NCI-H748 (cell line): ENCODE data around the gene PABPN1L.

Source experiments
- DNase-seq: peaks from one replicate; lab custom pipeline; 2025; ENCODE audit not compliant: unreplicated experiment; lab: John Stamatoyannopoulos, UW

Gene PABPN1L, protein sequence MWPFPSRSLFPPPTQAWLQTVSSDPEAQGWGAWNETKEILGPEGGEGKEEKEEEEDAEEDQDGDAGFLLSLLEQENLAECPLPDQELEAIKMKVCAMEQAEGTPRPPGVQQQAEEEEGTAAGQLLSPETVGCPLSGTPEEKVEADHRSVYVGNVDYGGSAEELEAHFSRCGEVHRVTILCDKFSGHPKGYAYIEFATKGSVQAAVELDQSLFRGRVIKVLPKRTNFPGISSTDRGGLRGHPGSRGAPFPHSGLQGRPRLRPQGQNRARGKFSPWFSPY

DNA sequence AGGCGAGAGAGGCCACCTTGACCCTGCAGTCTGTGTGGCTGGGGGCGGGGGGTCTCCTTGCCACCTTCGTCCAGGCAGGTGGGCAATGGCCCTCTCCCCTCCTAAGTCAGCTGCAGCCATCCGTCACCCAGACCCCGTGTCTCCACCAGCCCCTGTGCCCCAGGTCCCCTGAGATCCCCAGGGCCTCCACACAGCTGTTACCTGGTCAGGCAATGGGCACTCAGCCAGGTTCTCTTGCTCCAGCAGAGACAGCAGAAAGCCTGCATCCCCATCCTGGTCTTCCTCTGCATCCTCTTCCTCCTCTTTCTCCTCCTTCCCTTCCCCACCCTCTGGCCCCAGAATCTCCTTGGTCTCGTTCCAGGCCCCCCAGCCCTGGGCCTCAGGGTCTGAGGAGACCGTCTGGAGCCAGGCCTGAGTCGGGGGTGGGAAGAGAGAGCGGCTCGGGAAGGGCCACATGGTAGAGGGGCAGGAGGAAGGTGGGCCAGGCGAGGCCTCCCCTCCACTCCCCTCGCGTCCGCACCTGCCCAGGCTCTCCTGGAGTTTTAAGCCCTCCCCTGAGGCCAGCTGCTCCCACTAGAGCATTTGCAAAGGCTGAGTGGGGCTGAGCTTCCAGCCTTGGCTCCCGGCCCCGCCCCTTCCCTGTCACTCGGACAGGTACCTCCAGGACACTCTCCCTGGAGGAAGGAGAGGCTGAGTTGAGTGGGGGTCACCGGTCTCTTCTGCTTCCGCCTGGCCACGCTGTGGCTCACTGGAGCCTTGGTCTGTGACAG is at the start of gene PABPN1L:
PABPN1L (minus strand) TSS at position 510 of the 770 bp plus-strand sequence; CDS start at position 456, 54 bp downstream.
- DNase-seq = no peak

DNA sequence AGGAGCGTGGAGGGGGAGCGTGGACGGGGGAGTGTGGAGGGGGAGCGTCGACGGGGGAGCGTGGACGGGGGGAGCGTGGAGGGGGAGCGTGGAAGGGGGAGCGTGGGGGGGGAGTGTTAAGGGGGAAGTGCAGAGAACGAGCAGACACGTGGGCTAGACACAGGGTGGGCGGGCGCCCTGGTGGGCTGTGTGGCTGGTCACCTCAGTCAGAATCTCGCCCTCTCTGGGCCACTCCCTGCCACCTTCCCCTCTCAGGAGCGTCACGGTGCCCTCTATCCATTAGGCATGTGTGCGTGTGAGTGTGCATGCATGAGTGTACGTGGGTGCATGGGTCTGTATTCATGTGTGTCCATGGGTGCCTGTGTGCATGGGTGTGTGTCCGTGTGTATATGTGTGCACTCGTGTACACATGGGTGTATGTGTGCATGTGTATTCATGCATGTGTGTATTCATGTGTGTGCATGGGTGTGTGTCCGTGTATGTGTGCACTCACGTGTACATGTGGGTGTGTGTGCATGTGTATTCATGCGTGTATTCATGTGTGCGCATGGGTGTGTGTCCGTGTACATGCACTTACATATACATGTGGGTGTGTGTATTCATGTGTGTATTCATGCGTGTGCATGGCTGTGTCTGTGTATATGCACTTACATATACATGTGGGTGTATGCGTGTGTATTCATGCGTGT is 49.3 kb upstream of the PABPN1L start:
- no peak for DNase-seq

DNA sequence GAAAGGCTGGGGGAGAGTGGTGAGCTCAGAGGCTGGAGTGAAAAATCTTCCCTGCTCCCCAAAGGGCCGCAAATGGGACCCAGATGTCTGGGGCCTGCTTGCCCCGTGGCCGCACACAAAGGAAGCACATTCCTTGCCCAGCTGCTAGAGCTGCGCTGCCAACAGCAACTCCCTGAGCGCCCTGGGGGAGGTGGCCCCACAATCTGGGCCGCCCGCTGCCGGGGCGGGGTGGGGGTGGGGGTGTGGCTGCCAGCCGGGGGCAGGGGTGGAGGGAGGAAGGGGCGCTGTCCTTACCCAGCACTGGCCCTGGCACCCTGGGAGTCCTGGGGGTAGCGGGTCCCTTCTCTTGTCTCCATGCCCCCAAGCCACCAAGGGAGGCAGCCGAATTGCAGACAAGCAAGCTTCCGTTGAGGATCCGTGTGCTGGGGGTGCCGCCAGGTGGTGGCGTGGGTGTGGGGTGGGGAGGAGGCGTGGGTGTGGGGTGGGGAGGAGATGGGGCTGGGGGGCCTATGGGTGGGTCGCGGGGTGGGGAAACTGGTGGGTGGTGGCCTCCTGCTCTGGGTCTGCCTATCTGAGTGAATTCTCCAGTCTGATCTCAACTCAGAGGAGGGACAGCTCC is 48.4 kb upstream of the PABPN1L start:
- no peak for DNase-seq

DNA sequence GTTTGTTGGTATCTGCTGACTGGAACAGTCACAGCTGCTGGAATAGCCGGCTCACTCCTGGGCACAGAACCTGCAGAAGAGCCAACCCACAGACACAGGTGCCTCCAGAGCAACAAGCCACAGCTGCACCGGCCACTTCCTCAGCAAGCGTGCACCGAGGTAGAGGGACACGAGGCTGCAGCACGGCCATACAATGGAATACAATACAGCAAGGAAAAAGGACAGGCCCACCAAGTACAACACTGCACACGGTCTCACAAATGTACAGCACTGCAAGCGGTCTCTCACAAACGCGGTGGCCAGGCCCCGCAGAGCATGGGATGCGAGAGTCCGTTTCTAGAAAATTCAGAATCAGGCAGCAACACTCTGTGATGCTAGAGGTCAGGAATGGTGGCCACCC is 47.4 kb upstream of the PABPN1L start:
- DNase-seq = no peak

DNA sequence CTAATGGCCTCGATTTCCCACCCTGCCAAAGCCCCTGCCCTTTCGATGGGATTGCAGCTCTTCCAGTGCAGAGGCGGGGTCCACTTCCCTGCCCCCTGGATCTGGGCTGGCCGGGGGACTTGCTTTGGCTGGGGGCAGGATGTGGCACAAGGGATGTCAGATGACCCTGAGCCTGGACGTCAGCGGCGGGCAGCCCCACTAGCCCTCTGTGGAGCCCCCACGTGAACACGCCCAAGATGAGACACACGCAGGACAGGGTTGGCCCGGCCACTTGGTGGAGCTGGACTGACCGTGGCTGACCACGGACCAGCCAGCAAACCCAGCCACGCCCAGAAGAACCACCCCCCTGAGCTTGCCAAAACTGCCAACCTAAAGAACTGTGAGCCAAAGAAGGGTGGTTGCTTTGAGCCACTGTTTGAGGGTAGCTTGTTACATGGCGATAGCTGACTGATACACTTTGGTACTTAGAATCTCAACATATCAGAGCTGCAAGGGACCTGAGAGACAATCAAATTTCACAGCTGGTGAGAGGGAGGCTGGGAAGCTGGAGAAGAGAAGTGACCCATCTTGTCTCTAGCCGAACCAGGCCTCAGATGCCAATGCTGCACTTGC is 46.6 kb upstream of the PABPN1L start:
- no peak for DNase-seq

DNA sequence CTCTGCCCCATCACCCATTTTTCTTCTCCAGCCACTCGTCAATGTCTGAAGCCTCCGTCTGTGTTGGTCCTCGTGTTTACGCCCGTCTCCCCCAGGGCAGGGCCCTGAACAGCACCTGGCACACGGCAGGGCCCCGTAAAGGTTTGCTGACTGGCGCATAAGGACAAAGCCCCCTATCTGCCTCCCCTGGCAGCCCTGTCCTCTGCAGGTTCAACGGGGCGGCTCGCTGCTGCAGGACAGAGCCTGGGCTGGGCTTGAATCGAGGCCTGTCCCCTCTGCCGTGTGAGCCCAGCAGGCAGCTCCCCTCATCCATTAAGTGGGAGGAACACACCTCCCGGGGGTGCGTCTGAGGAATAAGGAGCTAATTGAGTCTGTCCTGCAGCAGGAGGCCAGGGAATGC is 46.1 kb upstream of the PABPN1L start:
- no peak for DNase-seq

DNA sequence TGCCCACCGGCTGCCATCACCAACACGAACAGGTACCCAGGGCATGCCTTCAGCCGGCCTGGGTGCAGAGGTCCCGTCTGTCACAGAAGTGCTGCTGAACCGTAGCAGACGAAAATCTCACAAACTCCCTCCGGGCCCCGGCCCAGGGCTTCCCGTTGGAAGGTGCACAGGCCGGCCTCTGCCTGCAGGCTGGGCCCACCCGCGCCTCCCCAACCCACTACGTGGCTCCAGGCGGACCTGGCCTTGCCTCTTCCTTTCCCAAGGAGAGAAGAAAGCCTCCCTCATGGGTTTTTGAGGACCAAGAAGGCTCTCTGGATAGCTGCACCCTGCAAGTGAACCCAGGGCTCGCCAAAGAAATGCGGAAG is 45.5 kb upstream of the PABPN1L start:
- DNase-seq = no peak

DNA sequence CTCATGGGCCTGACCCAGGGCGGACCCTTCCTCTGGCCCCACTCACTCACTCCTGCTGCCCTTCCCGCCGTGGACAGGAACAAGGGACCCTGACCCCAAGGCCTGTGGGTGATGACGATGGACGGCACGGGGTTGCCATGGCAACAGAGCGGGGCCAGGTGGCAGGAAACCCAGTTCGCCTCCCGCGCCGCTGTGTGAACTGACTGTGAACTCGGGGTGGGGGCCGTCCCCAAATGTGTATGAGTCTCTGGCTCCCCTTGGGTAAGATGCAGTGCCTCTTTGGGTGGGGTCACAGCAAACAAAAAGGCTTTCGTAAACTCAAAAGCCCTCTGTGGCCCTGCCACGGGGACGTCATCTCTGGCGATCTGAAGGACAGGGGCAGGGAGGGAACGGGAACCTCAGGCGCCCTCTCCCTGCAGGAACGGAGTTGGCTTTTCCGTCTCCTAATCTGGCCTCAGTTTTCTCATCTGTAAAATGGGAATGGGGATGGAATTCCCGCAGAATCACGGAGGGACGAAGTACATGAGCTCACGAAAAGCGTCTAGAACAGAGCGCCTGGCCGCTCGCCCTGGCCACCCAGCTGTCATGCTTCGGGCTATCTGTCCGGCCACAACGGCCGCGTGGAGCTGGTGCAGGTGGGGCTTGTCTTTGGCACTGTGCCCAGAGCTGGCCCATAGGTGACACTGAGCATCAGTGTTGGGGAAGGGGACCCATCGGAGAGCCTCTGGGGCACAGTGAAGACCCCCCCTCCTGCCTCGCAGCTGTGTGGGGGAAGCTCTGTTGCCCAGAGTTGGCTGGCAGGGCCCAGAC is 44.9 kb upstream of the PABPN1L start:
- no peak for DNase-seq

DNA sequence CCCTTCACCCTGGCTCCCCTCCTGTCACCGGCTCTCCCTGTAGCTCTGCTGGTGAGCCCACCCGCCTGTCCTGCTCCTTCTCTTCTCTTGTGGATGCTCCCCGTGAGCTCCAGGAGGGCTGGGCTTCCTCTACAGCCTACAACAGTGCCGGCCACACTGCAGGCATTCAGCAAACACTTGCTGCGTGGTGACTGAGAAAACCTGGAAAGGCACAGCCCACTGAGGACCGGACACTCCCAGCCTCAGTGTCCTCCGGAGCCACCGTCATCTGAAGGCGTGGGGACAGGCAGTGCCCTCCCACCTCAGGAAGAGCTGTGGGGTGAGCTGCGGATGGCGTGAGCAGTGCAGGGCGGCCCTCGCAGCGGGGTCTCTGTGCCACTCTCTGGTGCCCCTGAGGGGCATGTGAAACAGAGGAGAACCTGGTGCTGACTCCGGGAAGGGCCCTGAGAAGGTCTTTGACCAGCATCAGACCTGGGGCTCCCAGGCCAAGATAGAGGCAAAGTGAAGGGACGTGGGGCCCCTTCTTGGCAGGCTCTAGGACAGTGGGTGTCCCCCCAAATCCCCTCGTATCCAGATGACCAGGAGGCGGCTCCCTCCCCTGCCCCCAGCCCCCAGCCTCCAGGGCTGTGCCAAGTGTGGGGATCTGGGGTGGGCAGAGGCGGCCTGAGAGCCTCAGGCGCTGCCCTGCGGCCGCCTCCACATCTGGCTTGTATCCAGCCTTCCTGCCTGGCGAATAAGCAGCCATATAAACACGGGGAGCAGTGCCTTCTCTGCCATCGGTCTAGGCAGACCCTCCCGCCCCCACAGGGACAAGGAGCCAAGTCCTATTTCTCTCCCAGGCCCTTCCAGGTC is 44.0 kb upstream of the PABPN1L start:
- no peak for DNase-seq

DNA sequence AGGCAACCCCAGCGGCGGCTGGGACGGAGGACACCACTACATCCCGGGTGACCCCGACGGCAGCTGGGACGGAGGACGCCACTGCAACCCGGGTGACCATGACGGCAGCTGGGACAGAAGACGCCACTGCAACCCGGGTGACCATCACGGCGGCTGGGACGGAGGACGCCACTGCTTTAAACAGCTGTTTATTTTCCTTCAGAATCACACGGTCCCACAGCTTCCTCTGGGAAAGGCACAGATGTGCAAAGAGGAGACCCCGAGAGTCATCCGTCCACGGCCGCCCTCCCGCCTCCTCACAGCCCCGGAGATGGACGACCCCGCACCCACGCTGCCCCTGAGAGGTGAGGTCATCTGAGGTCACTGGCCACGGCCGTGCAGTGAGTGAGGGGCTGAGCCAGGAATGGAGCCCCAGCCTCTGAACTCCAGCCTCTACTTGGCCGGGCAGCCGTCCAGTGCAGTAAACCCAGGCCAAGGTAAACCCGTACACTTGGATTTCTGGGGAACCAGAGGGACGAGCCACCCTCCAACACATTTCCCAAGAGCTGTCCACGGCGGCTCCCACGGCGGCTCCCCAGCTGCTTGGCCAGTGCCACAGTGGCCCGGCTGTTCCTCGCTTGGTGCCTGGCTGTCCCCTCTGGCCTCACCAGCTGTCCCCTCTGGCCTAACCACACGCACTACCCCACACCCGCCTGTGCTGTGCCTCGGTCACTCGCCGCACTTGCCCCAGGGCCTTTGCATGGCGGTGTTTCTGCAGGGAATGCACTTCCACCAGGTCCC is 43.2 kb upstream of the PABPN1L start:
- DNase-seq = no peak

DNA sequence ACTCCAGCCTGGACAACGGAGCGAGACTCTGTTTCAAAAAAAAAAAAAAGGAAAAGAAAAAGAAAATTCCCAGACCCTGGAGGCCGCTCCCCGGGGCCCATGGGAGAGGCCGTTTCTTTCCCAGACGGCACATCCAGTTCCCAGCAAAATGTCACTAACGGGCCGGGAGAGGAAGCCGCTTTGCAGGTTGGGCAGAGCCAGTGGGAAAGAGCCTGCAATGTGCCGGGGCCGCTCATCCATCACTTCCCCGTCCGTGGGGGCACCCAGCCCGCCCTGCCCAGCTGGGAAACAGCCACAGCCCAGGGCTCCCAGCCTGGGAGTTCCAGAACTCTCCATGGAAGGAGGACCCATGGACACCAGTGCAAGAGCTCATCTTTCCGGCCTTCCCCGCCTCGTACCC is 41.8 kb upstream of the PABPN1L start:
- DNase-seq = no peak

DNA sequence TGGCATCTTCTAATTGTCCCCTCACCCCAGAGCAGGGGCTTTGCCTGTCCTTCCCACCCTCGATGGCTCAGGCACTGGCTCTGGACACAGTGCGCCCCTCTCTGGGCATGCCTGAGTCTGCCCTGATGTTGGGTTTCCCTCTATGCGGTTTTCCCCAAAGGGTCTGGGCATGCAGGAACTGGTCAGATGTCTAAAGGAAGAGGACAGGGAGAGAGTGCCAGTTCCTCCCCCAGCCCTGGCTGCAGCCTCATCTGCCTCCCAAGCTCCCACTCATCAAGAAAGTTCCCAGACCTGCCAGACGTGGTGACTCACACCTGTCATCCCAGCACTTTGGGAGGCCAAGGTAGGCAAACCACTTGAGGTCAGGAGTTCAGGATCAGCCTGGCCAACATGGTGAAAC is 41.3 kb upstream of the PABPN1L start:
- no peak for DNase-seq

DNA sequence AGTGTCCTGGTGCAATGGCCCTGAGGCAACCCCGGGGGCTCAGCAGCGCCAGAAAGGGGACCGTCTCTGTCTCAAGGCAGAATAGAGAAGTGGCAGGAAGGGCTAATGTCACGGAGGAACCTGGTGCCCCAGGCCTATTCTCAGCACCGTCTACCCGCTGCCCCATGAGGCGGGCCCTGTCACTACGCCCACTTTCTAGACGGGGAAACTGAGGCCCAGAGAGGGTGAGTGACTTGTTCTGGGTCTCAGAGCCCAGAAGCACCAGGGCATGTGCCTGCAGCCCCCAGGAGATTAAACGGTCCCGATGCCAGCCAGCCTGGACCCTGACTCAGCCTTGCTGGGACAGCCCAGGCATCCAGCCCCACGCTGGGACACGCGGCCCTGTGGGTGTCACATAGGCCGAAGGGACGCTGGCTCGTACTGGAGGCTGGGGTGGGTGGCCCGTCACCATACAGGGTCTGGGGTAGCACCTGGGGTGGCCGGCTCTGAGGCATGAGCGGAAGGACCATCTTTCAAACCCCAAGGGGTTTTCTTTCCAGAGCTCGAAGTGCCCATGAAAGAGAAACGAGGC is 40.2 kb upstream of the PABPN1L start:
- DNase-seq = no peak

DNA sequence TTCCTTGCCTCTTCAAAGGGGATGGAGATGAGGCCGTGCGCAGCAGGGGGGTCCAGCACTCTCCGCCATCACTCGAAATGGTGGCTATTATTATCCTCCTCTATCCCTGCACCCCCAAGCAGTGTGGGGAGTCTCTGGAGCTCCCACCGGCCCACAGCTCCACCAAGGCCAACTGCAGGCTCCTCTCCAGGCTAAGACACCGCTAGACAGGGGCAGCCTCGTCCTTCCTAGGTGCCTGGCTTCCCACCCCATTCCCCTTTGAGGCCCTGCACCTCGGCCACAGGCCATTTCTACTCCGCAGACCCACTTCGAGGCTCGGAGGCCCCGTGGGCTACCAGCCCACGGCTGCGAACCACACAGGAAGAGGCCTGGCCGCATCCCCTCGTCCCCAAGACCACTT is 39.6 kb upstream of the PABPN1L start:
- DNase-seq = no peak

DNA sequence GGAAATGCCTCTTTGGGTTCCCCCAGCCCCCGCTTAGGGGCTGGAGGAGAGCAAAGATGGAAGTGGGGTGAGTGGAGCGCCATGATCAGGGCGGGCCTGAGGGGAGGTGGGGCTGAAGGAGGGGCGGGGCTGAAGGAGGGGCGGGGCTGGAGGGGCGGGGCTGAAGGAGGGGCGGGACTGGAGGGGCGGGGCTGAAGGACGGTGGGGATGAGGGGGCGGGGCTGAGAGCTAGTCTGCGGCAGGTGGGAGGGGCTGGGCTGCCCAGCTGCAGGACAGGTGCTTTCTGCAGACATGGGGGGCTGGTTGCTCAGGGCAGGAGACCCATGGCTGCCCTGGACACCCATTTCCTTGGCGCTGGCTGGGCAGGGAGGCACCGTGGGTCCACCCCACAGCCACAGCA is 39.1 kb upstream of the PABPN1L start:
- peak; percentile 6 for DNase-seq

DNA sequence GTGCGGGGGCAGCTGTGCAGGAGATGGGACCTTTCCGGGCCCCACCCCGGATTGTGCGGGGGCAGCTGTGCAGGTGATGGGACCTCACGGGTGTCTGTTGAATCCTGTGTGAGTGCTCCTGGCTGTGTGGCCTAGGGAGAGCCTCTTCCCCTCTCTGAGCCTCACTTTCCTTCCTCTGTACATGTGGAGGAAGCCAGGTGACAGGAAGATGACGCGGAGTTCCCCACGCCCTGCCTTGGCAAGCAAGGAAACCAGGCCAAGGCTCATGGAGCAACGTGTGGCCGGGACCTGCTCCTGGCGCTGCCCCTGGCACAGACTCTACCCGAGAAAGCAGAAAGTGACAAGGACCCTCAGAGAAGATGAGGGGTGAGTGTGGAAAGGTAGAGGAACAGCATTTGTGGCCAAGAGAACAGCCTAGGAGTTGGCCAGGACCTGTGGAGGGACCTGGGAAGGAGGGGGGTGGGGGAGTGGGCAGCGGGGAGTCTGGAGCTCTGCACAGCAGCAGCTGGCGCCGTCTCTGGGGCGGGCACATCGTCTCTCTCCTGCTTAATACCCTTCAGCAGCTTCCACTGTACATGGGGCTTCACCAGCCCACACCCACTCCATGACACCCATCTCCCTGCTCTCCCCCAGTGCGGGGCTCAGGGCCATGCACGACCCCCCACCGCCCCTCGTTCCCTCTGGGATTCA is 38.4 kb upstream of the PABPN1L start:
- DNase-seq = no peak

DNA sequence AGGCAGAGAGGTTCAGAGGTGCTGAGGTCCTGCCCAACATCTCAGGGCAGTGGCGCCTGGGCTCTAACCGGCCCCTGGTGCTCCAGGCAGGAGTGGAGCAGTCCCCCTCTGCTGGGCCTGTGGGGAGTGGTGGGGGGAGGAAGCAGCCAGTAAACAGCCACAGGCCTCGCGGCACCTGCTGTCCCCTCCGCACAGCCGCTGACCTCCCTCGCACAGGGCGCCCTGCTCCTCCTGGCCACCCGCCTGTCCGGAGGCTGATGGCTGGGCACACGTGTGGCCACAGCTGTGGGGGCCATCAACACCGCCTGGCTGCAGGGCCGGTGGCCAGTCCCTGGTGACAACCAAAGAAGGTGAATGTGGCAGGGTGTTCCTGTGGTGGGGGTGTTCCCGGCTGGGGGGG is 36.8 kb upstream of the PABPN1L start:
- no peak for DNase-seq

DNA sequence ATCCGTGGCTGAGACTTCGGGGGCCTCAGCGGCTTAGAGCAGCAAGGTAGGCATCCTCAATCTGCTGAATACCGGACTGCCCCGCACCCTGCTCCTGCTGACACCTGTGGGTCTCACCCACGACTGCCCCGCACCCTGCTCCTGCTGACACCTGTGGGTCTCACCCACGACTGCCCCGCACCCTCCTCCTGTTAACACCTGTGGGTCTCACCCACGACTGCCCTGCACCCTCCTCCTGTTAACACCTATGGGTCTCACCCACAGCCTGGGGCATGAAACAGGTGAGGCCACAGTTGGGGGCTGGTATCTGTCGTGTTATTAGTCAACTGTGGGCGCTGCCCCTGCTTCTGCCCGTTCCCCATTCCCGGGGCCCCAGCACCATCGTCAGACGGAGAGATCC is 36.3 kb upstream of the PABPN1L start:
- no peak for DNase-seq
